GM12872 (cell line): ENCODE data around the gene ISG20L2.

ENCODE experiments used
- TF ChIP-seq, protein P1 (sequence below): IDR thresholded peaks from 3 replicates; pipeline ENCODE4 v1.5.1; 2011; ENCODE audit warnings: low read depth, mild to moderate bottlenecking, low read length, moderate library complexity; ENCODE audit not compliant: insufficient read depth

ISG20L2 gene

DNA sequence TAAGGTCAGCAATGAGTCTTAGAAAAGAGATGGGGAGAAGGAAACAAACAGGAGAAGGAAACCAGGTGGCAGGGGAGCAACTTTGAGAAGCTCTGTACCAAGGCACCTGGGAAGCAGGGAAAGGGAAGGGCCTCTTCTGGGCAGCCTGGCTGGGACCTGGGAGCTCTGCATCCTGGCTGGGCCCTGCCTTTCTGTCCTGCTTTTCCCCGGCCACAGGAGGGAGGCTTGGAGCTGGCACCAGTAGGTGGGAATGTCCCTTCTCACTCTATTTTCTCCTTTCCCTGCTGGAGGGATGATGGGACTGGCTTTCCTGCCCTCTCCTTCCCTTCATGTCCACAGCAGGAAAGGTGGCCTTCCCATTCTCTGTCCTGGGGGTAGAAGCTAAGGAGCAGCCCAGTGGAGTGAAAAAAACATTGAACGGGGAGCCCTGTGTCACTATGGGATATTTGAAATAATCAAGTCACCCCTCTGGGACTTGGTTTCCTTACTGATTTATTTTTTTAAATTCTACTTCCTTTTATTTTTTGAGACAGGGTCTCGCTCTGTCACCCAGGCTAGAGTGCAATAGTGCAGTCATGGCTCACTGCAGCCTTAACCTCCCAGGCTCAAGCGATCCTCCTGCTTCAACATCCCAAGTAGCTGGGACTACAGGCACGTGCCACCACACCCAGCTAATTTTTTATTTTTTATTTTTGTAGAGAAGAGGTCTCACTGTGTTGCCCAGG is 46.2 kb downstream of the ISG20L2 start:
- TF ChIP-seq, protein P1, sequence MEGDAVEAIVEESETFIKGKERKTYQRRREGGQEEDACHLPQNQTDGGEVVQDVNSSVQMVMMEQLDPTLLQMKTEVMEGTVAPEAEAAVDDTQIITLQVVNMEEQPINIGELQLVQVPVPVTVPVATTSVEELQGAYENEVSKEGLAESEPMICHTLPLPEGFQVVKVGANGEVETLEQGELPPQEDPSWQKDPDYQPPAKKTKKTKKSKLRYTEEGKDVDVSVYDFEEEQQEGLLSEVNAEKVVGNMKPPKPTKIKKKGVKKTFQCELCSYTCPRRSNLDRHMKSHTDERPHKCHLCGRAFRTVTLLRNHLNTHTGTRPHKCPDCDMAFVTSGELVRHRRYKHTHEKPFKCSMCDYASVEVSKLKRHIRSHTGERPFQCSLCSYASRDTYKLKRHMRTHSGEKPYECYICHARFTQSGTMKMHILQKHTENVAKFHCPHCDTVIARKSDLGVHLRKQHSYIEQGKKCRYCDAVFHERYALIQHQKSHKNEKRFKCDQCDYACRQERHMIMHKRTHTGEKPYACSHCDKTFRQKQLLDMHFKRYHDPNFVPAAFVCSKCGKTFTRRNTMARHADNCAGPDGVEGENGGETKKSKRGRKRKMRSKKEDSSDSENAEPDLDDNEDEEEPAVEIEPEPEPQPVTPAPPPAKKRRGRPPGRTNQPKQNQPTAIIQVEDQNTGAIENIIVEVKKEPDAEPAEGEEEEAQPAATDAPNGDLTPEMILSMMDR: no peak

- TF ChIP-seq, protein P1: no peak
These were observed 47.2 kb downstream of the ISG20L2 start for GRCh38 chr1:156681196-156681960.

- TF ChIP-seq, protein P1: no peak
These were observed 48.5 kb downstream of the ISG20L2 start for GRCh38 chr1:156680056-156680455.

GRCh38 chr1:156677616-156678596 is 50.7 kb downstream of the ISG20L2 start:
- TF ChIP-seq, protein P1: peak; percentile 83

- TF ChIP-seq, protein P1: no peak
These were observed 51.5 kb downstream of the ISG20L2 start, which contains the start of gene NES for GRCh38 chr1:156676820-156677615. Gene NES, minus strand, starts transcription at chr1:156677407. Its CDS starts 143 bp downstream, at chr1:156677264.

DNA sequence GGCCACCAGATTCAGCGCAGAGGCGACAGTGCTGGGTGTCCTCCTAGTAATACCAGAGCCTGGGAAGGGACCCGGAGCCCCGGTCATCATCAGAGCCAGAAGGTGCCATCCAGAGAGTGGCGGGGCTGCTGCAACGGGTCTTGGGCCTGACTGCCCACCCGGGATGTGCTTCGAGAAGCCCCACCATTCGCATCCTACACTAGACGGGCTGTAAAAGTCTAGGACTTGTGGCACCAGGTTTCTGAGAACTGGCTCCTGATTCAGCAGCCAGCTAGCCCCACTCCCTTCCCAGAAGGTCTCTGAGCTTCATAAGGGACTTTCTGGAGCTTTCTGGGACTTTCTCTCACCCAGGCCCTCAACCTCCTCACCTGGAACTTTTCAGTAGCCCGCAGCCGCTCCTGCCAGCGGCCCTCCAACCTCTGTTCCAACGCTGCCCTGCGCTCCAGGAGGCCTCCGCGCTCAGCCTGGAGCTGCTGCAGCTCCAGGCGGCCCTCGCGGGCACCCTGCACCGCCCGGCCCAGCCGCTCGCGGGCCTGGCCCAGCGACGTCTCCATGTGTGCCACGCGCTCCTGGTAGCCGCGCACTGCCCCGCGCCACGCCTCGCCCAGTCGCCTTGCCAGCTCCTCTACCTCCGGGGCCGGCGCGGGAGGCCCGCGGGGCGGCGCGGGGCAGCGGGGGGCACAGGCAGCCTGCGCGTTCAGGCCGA is 52.3 kb downstream of the ISG20L2 start:
- TF ChIP-seq, protein P1: no peak
